Amniotic stem cell (primary cell): ENCODE results near the gene ZBTB18.
A peak's percentile ranks its signal among the peaks of the same experiment; 100 is the strongest.
"Not testable (repeated sequence)": the region's sequence is repeated elsewhere in the genome, so short reads cannot be mapped to it uniquely, and the experiment has no call there.

Experiments used
- DNase-seq: peaks from one replicate; lab custom pipeline; 2025; lab: John Stamatoyannopoulos, UW

The ZBTB18 gene

DNA sequence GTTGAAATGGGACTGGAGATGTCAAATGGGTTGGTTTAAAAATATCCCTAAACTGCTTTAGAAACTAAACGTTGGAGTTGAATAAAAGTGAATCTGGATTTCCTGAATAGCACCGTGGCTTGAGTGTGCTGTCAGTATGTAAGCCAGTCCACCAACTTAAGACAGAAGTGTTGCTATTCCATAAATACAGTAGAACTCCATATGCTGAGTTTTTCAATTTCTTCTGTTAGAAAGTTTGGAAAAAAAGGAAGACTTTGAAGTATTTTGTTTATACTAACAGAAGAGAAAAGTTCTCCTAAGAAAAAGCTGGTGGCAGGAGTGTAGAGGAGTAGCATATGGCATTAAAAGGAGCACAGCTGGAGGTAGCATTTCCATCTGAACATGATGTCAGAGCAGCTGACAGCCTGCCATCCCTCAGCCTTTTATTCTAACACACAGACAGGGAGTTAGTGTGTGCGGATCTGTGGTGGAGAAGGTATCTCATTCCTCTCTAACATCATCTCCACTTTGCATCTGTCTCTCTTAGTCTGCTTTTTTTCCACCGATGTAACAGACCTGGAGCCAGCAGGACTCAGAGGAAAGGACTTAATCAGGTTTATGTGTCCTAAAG is at the start of gene ZBTB18:
Gene ZBTB18, plus strand, starts transcription at position 449 of the 610 bp plus-strand sequence. Its CDS starts 149 bp downstream, at position 598.
- DNase-seq, result no peak

DNA sequence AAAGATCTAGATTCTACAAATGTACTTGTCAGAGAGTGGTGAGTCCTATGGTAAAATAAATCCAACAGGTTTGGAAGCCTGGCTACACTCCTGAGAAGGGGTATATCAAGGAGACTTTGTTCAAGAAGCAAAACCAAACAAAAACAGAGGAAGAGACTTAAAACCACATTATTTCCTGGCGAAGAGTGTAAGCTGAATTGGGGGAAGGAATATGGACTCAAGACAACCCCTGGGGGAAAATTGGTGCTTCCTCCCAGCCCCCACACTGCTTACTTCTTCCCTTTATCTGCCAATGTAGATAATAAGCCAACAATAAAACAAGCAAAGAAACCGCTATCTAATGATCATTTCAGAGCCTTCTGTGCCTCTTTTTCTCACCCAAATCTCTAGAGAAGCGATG is 48.4 kb upstream of the ZBTB18 start:
- DNase-seq, result no peak

DNA sequence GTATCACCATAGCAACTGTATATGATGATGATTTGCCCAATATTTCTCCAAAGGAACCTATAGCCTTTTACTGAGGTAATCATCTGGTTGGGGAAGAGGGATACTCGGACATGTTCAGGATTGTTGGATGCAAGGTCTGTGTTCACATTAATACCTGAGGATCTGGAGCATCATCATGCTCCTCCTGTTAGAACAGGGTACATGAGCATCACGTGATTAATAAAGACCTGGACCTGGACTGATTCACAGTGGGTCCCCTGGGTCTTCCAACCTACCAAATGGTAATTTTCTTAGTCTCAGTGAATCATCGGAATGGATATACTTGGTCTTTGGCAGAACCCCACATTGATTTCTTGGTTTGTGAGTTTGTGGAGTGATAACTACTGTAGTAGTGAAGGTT is 45.6 kb upstream of the ZBTB18 start:
- DNase-seq, result no peak

DNA sequence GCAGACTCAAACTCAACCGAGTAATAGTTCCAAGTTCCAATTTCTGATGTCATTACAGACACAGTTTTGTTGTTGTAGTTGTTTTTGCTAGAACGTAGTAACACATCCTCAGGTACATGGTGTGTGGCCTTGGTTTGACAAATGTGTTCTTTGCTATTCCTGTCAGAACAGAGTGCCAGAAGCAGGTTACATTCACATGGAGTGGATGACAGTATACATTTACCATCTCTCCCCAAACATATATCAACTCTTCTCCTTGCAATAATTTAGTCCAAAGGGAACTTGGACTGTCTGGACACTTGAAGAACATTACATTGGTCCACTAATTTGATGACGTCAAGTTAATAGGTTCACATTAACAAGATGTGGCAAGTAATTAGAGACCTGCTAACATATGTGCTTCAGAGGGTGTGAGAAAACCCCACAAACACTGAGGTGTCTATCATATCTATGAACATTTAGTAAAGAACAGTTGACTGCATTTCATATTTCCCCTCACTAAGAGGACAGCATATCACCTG is 44.6 kb upstream of the ZBTB18 start:
- no peak for DNase-seq

DNA sequence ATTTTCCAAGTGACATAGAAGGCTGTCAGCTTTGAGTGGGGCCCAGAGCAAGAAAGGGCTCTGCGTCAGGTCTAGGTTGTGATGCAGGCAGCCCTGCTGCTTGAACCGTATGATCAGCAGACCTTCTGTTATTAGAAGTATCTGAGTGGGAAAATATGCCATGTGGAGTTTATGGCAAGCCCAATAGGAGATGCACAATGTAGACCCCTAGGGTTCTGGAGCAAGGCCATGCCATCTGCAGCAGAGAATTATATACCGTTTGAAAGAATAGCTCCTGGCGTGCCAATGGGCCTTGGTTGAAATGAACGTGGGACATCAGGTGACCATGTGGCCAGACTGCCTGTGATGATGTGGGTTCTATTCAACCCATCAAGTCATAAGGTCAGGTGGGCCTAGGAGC is 44.1 kb upstream of the ZBTB18 start:
- DNase-seq, result no peak

DNA sequence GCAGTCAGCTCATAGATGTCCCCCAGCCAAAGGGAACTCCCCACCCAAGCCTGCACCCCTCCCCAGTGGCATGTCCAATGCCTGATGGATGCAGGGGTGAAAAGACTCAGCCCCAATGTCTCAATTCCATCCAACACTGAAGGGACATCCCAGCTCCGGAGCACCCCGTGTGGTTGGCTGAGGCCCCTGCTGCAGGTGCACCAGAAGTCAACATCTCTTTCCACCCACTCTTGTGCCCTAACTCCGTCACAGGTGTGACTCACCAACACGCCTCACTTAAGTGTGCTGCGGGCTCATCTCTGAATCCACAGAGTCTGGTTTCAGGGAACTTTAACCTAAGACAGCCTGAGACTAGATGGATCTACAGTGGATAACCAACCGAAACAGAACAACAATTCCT is 40.9 kb upstream of the ZBTB18 start:
- no peak for DNase-seq

DNA sequence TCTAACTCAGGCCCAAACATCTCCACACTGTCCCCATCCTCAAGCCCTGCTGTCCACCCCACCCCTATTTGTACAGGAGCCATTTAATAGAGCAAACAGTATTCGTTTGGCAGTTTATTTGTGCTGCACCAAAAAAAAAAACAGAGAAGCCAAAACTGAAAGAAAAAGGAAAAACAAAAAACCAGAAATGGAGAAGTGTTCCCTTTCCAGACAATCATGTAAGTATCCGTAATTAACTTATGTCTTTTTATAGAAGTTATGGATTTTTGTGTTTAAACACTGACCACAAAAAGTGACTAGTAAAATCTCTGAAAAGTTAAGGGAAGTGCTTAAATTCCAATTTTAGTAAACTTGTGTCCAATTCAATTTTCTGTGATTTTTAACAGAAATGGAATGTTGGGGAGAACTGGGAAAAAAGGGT is 40.4 kb upstream of the ZBTB18 start:
- DNase-seq, result no peak

DNA sequence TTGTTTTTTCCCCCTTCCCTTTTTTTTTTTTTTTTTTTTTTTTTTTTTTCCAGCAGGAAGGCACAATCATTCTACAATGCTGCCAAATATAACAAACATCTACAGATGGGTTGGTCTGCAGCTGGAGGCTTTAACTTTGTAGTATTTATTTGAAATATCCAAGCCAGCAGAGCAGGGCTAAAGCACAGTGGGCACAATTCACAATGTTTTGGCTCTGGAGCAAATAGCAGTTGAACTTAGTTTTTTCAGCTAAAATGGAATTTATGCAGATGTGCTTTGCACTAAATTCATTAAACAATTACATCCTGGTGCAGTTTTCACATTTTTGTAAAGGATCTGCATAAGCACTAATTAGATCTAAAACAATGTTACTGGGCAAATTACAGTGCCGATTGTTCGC is 39.8 kb upstream of the ZBTB18 start:
- peak; percentile 28 for DNase-seq

DNA sequence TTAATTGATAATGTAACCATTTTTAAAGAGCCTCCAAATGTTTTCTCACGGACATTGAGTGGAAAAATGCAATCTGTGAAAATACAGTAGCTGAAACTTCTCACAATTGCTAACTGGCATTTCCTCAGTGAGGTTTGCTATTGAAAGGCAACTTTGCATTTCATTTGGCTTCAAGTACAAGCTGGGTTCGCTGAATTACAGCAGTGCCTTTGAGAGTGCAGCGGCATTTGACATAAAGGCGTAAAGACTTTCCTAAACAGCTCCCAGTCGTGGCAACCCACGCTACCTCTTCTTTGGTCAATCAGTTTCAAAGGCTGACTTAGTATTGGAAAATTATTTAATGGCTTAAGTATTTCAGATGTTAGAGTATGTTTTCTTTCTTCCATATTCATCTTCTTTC is 39.3 kb upstream of the ZBTB18 start:
- DNase-seq, result no peak

DNA sequence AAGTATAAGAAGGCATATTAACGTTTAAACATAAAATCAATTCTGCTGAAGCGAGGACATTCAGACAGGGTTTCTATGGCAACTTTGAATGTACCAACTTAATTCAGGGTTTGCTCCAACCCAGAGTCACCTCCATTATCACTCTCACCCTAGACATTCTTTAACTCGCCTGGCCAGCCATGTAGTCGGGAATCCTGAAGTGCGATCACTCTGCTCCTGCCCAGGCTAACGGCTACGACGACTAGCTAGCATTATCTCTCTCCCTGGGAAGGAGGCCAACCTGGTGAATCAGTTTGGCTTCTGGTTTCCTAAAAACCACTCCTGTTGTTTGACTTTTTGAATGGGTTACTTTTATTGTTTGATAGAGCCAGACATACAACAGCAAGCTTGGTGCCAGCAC is 38.9 kb upstream of the ZBTB18 start:
- no peak for DNase-seq

DNA sequence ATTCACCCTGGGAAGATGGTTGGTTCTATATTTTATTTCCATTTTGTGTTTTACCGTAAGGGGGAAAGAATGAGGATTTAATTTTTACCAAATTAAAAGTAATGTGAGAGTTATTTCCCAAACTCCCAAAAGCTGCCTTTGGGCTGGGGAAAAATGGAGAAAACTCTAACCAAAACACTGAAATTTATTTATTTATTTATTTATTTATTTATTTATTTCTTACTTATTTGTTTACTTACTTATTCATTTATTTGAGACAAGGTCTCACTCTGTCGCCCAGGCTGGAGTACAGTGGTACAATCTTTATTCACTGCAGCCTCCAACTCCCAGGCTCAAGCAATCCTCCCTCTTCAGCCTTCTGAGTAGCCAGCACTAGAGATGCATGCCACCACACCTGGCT is 38.0 kb upstream of the ZBTB18 start:
- no peak for DNase-seq

DNA sequence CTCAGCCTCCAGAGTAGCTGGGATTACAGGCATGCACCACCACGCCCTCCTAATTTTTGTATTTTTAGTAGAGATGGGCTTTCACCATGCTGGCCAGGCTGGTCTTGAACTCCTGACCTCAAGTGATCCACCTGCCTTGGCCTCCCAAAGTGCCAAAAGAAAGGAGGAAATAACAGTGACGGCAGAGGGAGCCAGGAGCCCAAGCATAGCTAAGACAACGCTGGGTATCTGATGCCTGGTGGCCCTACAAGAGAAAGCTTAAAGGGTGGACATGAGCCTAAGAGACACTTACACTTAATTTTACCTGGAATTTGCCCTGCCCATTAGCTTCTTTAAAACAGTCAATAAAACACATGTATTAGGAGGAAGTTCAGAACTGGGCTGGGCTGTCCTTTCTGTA is 36.2 kb upstream of the ZBTB18 start:
- not testable (repeated sequence) for DNase-seq

DNA sequence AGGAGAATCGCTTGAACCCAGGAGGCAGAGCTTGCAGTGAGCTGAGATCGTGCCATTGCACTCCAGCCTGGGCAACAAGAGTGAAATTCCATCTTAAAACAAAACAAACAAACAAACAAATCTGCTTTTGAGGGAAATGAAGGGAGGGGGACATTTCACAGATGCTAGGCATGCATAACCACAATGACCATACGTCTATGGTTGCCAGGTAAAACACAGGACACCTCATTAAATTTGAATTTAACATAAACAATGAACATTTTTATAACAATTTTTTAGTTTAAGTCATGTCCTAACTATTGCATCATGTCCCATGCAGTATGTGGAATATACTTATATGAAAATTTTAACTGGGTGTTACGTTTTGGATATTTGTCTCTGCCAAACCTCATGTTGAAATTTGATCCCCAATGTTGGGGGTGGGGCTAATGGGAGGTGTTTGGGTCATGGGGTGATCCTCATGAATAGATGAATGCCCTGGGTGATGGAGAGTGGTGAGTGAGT is 31.0 kb upstream of the ZBTB18 start:
- no peak for DNase-seq

DNA sequence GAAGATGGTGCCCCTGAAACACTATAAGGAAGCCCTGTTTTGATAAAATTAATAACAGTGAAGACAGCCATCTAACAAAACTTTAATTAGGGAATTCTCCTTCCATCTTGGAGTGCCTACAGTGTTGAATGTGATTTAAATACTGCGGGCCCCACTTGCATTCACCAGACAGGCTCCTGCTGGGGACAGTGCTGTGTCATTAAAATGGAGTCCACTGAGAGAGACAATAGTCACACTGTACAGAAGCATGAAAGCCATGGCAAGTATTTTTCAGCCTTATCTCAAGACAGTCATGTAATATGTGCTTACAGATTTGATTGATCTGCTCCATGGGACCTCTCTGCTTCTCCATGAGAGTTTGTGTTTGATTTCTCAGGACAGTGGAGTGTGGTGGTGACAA is 29.7 kb upstream of the ZBTB18 start:
- DNase-seq, result no peak

DNA sequence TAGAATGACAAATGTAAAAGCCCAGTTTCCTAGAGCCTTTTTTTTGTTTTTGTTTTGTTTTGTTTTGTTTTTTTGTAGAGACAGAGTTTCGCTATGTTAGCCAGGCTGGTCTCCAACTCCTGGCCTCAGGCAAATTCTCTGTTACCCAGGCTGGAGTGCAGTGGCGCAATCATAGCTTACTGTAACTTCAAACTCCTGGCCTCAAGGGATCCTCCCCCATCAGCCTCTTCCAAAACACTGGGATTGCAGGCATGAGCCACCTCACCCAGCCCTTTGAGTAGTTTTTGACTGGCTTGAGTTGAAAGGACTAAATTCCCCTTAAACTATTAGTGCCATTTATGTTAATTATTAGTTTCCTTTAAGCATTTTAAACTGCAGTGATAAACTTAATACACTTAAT is 28.8 kb upstream of the ZBTB18 start:
- no peak for DNase-seq

DNA sequence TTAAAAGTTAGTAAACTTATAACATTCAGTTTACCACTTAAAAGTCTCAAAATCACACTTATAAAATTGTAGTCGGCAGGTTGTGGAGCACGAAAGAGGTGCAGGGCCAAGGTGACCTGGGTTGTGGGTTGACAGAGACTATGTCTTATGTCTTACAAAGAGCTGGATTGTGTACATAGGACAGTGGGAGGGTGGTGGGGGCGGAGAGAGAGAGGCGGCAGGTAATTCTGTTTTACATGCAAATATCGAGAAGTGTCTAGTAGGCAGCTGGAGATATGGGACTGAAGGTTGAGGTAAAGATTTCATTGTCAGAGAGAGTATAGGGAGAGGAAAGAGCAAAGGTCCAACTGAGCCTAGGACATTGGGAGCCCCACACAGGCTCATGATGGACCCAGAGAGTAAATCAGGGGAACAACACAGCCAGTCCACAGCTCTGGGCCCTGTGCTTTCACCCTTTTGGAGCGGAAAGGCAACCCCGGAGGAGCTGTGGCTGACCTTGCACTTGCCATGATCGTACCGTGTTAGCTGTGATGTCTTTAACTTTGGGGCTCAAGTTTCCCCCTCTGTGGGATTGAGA is 28.1 kb upstream of the ZBTB18 start:
- no peak for DNase-seq

DNA sequence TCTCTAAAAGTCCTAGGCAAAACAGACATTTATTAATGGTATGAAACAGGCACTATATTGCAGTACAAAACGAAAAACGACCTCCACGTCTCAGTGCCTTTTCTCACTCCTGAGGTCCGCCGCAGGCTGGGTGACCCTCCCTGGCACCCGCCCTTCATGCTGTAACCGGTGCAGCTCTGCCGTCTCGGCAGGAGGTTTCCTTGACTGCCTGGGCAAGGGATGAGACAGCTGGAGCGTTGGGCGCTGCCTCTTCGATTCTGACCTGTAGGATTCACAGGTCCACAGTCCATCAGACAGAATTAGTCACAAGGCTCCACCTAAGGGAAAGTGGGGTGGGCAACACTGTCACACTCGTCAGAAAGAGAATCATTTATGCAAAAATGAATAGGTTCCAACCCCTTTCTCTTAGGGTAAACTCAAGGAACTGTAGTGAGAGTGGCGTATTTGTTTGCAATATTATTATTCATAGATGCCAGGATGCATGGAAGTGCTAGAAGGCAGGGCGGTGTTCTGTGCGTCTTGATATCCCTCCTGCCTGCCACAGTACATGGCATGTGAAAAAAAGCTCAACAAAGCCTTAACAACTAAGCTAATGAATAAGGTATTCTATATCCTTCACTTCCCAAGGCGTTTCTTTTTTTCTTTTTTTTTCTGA is 23.5 kb upstream of the ZBTB18 start:
- DNase-seq, result no peak

DNA sequence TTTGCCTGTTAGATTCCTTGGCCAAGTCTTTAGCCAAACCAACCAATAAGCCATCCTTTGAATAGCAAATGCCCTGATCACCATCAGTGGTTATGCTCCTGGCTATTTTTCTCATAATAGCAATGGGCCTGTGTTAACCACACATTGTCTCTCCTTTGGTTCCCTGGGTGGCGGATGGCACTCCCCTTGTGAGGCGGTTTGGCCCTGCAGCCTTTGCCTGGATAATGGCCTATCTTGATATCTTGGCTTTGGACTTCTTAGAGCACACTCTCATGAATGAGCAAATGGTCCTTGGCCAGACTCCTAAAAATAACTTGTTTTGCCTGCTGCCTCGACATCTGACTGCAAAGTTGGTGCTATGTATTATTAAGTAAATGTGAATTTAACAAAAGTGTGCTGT is 22.4 kb upstream of the ZBTB18 start:
- no peak for DNase-seq

DNA sequence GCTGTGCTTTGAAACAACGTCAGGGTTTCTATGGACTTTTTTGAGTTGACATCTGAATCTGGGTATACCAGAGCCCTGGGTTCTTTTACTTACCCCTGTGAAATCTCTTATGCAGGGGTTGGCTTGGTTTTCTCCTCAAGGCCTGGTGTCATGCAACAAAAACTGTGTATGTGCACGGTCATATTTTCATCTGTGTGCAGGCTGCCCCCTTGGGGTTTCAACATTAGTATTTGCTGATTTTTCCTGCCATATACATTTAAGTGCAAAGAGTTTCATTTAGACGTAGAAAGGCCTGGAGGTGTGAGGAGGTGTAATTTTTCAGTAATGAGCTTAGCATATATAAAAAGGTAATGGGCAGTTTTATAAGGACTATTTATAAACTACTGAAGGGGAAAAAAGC is 22.0 kb upstream of the ZBTB18 start:
- DNase-seq, result no peak

DNA sequence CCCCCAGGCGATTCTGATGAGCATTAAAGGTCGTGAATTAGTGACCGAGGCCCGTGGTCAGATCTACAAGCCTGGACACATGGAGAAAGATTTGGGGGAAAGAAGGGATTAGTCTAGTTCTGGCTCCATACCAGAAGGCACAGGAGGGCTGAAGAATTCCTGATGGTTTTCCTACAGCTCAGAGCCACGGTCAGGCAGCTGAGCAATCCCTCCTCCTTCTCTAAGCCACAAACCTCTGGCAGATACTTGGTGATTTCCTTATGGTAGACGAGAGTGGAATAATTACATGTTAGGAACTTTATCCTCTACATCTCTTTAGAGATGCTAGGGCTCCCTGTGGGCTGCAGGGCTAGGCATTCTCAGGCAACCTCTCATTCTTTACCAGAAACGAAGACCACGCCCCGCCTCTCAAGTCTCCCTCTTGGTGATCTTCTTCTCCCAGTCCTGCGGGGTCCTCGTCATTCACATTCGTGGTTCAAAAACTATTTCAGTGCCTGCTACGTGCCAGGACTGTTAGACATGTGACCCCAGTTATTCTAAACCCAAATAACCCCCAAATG is 20.5 kb upstream of the ZBTB18 start:
- no peak for DNase-seq

DNA sequence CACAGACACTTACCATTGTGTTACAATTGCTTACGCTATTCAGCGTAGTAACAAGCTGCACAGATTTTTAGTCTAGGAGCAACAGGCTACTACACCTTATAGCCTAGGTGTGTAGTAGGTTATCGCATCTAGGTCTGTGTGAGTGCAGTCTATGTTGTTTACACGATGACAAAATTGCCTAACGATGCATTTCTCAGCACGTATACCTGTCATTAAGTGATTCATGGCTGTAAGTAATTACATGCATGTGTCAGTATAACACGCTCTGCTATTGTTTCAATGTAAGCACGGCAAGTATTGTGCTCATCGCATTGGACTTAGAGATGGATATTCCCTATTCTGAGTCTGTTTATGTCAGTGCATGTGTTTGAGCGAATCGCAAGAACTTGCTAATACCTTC is 15.7 kb upstream of the ZBTB18 start:
- DNase-seq, result no peak

DNA sequence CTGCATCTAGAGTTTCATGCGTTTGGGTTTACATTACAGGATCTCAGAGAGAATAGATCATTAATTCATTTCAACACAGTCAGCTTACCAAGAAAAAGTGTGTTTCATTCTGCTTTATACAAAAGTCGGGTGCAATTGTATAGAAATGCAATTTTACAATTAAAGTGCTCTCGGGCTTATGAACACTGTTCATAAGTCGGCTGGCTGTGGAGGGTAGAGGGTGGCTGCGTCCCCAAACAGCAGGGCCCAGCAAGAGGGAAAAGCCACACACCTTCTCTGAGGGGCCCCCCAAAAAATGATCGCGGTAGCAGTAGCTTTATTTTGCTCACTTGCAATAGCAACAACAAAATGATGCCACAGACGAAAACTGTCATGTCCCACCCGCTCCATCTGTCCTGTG is 13.8 kb upstream of the ZBTB18 start:
- DNase-seq, result no peak

DNA sequence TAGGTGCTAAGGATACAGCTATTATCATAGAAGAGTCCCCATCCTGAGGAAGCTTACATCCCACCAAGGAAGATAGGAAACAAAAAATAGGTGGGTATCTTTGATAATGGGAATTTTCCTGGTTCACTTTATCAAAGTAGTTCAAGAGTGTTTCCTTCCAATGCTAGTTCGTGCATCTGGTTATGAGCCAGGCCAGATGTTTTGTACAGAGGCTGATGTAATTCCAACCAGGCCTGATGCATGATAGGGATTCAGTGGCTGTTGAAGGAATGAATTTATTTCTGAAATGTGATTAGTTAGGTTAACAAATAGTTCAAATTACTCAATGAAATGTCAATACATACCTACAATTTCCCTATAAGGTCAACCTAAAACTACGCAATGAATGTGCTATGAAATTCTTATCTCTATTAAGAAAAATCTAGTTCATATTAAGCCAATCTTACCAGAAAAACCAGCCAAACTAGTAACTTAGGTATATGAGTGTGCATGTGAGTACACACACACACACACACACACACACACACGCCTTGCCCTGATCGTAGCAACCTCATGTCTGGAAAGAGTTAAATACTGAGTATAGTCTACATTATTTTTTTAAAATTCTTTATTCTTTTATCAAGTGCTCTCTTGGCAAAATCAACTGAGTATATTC is 9.5 kb upstream of the ZBTB18 start:
- DNase-seq, result no peak
